Measurements from ENCODE around the gene SUMF2. TPM values are rescaled to one million over a fixed set of nuclear protein-coding genes. Genes with fewer than 3 reads are reported as not detected.
"Not testable (repeated sequence)": the region's sequence is repeated elsewhere in the genome, so short reads cannot be mapped to it uniquely, and the experiment has no call there.

SUMF2 gene
- total RNA-seq, 1 donor from 2014 or later, result 104 TPM

- peak; percentile 99 for DNase-seq (ENCODE audit: low spot score)
Measured at GRCh38 chr7:56106108-56107073, 42.3 kb downstream of the SUMF2 start, which contains the start of gene CHCHD2. Gene CHCHD2, minus strand, starts transcription at chr7:56106476. Its CDS starts 63 bp downstream, at chr7:56106413.

DNA sequence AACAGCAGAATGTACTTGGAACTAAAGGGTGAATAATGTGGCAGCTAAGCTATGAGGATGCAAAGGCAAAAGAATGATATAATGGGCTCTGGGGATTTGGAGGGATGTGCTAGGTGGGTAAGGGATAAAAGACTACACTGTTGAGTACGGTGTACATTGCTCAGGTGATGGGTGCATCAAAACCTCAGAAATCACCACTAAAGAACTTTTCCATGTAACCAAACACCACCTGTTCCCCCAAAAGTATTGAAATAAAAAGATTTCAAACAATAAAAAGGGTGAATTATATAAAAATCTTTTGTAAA is 43.8 kb downstream of the SUMF2 start:
- DNase-seq (ENCODE audit: low spot score), result no peak

DNA sequence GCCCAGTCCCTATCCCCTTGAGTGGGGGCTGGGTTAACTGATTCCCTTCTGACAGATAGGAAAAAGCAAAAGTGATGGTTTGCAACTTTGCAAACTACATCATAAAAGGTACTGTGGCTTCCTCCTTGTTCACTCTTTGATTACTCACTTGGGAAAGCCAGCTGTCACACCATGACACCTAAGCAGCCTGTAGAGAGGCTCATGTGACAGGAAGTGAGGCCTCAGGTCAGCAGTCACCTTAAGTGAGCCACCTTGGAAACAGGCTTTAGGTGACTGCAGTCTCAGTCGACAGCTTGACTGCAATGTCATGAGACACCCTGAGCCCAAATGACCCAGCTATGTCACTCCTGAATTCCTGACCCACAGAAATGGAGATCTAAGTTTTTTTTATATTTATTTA is 46.5 kb downstream of the SUMF2 start:
- no peak for DNase-seq (ENCODE audit: low spot score)

DNA sequence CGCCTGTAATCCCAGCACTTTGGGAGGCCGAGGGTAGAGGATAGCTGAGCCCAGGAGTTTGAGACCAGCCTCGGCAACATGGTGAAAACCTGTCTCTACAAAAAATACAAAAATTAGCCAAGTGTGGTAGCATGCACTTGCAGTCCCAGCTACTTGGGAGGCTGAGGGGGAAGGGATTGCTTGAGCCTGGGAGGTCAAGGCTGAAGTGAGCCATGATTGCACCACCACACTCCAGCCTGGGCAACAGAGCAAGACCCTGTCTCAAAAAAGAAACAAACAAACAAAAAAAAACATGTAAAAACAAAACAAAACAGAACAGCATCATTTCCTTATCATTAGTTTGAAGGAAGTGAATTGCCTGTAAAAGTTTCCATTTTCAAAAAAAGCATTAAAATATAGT is 48.2 kb downstream of the SUMF2 start:
- DNase-seq (ENCODE audit: low spot score), result not testable (repeated sequence)

GRCh38 chr7:56115852-56116538 is 51.9 kb downstream of the SUMF2 start, which contains the start of gene NUPR2:
Gene NUPR2, minus strand, starts transcription at chr7:56116417. Its CDS starts 103 bp downstream, at chr7:56116314.
- no peak for DNase-seq (ENCODE audit: low spot score)

GRCh38 chr7:56121440-56121839 is 57.4 kb downstream of the SUMF2 start:
- DNase-seq (ENCODE audit: low spot score), result no peak

DNA sequence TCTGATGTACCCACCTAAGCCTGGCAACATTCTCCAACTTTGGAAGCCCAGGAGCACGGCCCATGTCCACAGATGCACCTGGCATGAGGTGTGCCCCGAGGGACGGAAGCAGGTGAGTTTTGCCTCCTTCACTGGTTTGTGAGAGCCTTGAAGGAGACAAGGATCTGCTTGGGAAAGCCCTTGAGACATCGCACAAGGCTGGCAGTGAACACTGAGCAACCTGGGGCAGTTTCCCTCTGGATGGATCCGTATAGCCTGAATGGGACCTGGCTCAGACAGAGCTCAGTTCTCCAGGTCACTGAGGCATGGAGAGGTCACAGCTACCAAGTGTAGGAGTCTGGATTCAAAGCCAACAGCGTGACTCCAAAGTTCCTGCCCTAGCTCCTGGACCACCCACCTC is 60.9 kb downstream of the SUMF2 start:
- no peak for DNase-seq (ENCODE audit: low spot score)

GRCh38 chr7:56125831-56126230 is 61.7 kb downstream of the SUMF2 start:
- DNase-seq (ENCODE audit: low spot score), result no peak

DNA sequence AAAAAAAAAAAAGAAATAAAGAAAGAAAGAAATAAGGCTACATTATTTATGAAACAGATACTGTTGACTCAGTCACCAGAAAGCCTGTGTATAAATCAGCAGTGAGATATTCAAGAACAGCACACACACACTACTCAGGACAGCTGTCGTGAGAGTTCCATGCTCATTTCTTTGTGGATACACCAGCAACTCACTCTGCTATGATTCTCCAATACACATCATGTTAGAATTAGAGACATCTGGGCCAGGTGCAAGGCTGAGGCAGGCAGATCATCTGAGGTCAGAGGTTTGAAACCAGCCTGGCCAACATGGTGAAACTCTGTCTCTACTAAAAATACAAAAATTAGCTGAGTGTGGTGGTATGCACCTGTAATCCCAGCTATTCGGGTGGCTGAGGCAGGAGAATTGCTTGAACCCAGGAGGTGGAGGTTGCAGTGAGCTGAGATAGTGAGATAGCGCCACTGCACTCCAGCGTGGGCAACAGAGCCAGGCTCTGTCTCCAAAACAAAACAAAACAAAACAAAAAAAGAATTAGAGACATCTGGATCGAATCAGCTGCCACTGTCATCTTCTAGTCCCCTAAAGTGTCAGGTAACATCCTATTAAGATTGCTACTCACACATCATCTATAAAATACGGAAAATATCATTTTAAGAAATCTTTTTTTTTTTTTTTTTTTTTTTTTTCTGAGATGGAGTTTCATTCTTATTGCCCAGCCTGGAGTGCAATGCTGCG is 63.3 kb downstream of the SUMF2 start:
- DNase-seq (ENCODE audit: low spot score), result no peak

Other genes with a start within 250 kb of the SUMF2 start
- gene SEPTIN14, start 201.5 kb upstream of the SUMF2 start, total RNA-seq (ENCODE audit: insufficient read depth, low replicate concordance), result 0.72 TPM
- 6.7 TPM for gene ZNF713, start 176.8 kb upstream of the SUMF2 start, total RNA-seq (ENCODE audit: insufficient read depth, low replicate concordance)
- gene MRPS17, start 112.4 kb upstream of the SUMF2 start, total RNA-seq (ENCODE audit: insufficient read depth, low replicate concordance), result 22.1 TPM
- 32.3 TPM for gene NIPSNAP2, start 99.7 kb upstream of the SUMF2 start, total RNA-seq (ENCODE audit: insufficient read depth, low replicate concordance)
- gene PSPH, start 12.8 kb upstream of the SUMF2 start, total RNA-seq (ENCODE audit: insufficient read depth, low replicate concordance), result 26.0 TPM
- 148 TPM for gene CCT6A, start 12.5 kb upstream of the SUMF2 start, total RNA-seq (ENCODE audit: insufficient read depth, low replicate concordance)
- gene PHKG1, start 28.7 kb downstream of the SUMF2 start, total RNA-seq (ENCODE audit: insufficient read depth, low replicate concordance), result 2.4 TPM
- 219 TPM for gene CHCHD2, start 42.2 kb downstream of the SUMF2 start, total RNA-seq (ENCODE audit: insufficient read depth, low replicate concordance)
- gene NUPR2, start 52.1 kb downstream of the SUMF2 start, total RNA-seq (ENCODE audit: insufficient read depth, low replicate concordance), result not detected

Data from umbilical cord (tissue), 2 donors.